Measurements from ENCODE around the gene TSGA10IP.

Gene TSGA10IP

GRCh38 chr11:65945430-65945911 is at the start of gene TSGA10IP:
Gene TSGA10IP (plus strand): TSS chr11:65945480. CDS start chr11:65945676, 196 bp downstream.
- DNase-seq (ENCODE audit: low read depth) = no peak

- DNase-seq (ENCODE audit: low read depth) = no peak
Observed at GRCh38 chr11:65895482-65895981, 49.7 kb upstream of the TSGA10IP start.

GRCh38 chr11:65896034-65896999 is 49.0 kb upstream of the TSGA10IP start:
- no peak for DNase-seq (ENCODE audit: low read depth)

GRCh38 chr11:65897020-65897471 is 48.2 kb upstream of the TSGA10IP start:
- DNase-seq (ENCODE audit: low read depth) = no peak

GRCh38 chr11:65898656-65899355 is 46.5 kb upstream of the TSGA10IP start:
- no peak for DNase-seq (ENCODE audit: low read depth)

GRCh38 chr11:65899356-65900124 is 45.7 kb upstream of the TSGA10IP start:
- DNase-seq (ENCODE audit: low read depth) = no peak

GRCh38 chr11:65900125-65900898 is 45.0 kb upstream of the TSGA10IP start, which contains the start of gene FOSL1:
Gene FOSL1 (minus strand): TSS chr11:65900388. CDS start chr11:65900339, 49 bp downstream.
- DNase-seq (ENCODE audit: low read depth) = peak; percentile 86

- no peak for DNase-seq (ENCODE audit: low read depth)
Observed at GRCh38 chr11:65900899-65901180, 44.4 kb upstream of the TSGA10IP start.

GRCh38 chr11:65903068-65903481 is 42.2 kb upstream of the TSGA10IP start:
- DNase-seq (ENCODE audit: low read depth) = no peak

- no peak for DNase-seq (ENCODE audit: low read depth)
Observed at GRCh38 chr11:65903715-65904114, 41.6 kb upstream of the TSGA10IP start.

- DNase-seq (ENCODE audit: low read depth) = no peak
Observed at GRCh38 chr11:65906602-65907001, 38.7 kb upstream of the TSGA10IP start.

GRCh38 chr11:65907878-65908277 is 37.4 kb upstream of the TSGA10IP start:
- no peak for DNase-seq (ENCODE audit: low read depth)

- no peak for DNase-seq (ENCODE audit: low read depth)
Observed at GRCh38 chr11:65911682-65912568, 33.4 kb upstream of the TSGA10IP start.

GRCh38 chr11:65912845-65913244 is 32.4 kb upstream of the TSGA10IP start:
- DNase-seq (ENCODE audit: low read depth) = no peak

GRCh38 chr11:65915101-65915820 is 30.0 kb upstream of the TSGA10IP start:
- DNase-seq (ENCODE audit: low read depth) = no peak

GRCh38 chr11:65915821-65916251 is 29.4 kb upstream of the TSGA10IP start:
- DNase-seq (ENCODE audit: low read depth) = no peak

- DNase-seq (ENCODE audit: low read depth) = no peak
Observed at GRCh38 chr11:65916391-65916790, 28.9 kb upstream of the TSGA10IP start.

- DNase-seq (ENCODE audit: low read depth) = no peak
Observed at GRCh38 chr11:65917077-65917433, 28.2 kb upstream of the TSGA10IP start.

GRCh38 chr11:65917434-65918210 is 27.7 kb upstream of the TSGA10IP start:
- no peak for DNase-seq (ENCODE audit: low read depth)

Measured in stimulated activated CD8-positive, alpha-beta memory T cell treated with anti-CD3 and anti-CD28 coated beads, Interleukin-15, amount 100 ng/mL, for 24 hours (primary cell).